ENCODE data around the gene SUGCT.

Gene SUGCT

GRCh38 chr7:40477094-40477493 is 342.3 kb downstream of the SUGCT start:
- Histone ChIP-seq H3K27ac (no peak overlapping the region), H3K4me3 (no peak overlapping the region), H3K9me3 (ENCODE audit: low read depth, low read length) (no peaks in the 10 kb centered on the region), H3K9ac (ENCODE audit: insufficient read length) (no peak overlapping the region), H3K36me3 (ENCODE audit: insufficient read depth, low read length) (no peaks in the 10 kb centered on the region)
- no peak for DNase-seq (ENCODE audit: low read depth, low spot score)
- TF ChIP-seq FOXP2 (optimal IDR thresholded peaks at IDR 0.05; ENCODE audit: control extremely low read depth, extremely low read length, insufficient read depth) (no peak), POLR2AphosphoS5 (IDR thresholded peaks at IDR 0.05; ENCODE audit: borderline replicate concordance, low read depth, low read length) (no peak), EZH2 (IDR thresholded peaks at IDR 0.05) (no peak)

- peak overlapping the region; percentile 28; the same call in 1 of the 2 replicates for H3K27ac ChIP-seq
- peak overlapping the region; percentile 46 for H3K9ac ChIP-seq (ENCODE audit: insufficient read length)
- H3K4me3 ChIP-seq: peak overlapping the region; percentile 37
- DNase-seq (ENCODE audit: low read depth, low spot score): peak; percentile 39
- H3K36me3 ChIP-seq (ENCODE audit: insufficient read depth, low read length): no peaks in the 10 kb centered on the region
- TF ChIP-seq FOXP2 (optimal IDR thresholded peaks at IDR 0.05; ENCODE audit: control extremely low read depth, extremely low read length, insufficient read depth): no peak
- no peak for TF ChIP-seq EZH2 (IDR thresholded peaks at IDR 0.05)
- no peak; the same call in 1 of the 2 replicates for TF ChIP-seq POLR2AphosphoS5 (IDR thresholded peaks at IDR 0.05; ENCODE audit: borderline replicate concordance, low read depth, low read length)
- no peaks in the 10 kb centered on the region for H3K9me3 ChIP-seq (ENCODE audit: low read depth, low read length)
These were observed 348.0 kb downstream of the SUGCT start for GRCh38 chr7:40482845-40483244.

GRCh38 chr7:40483630-40484029 is 348.8 kb downstream of the SUGCT start:
- DNase-seq (ENCODE audit: low read depth, low spot score): no peak
- TF ChIP-seq EZH2 (IDR thresholded peaks at IDR 0.05): no peak
- no peak for TF ChIP-seq FOXP2 (optimal IDR thresholded peaks at IDR 0.05; ENCODE audit: control extremely low read depth, extremely low read length, insufficient read depth)
- no peak for TF ChIP-seq POLR2AphosphoS5 (IDR thresholded peaks at IDR 0.05; ENCODE audit: borderline replicate concordance, low read depth, low read length)
- H3K36me3 ChIP-seq (ENCODE audit: insufficient read depth, low read length): no peaks in the 10 kb centered on the region
- no peak overlapping the region for H3K27ac ChIP-seq
- no peak overlapping the region for H3K9ac ChIP-seq (ENCODE audit: insufficient read length)
- no peaks in the 10 kb centered on the region for H3K9me3 ChIP-seq (ENCODE audit: low read depth, low read length)
- no peak overlapping the region for H3K4me3 ChIP-seq

- H3K36me3 ChIP-seq (ENCODE audit: insufficient read depth, low read length): no peaks in the 10 kb centered on the region
- H3K9me3 ChIP-seq (ENCODE audit: low read depth, low read length): no peaks in the 10 kb centered on the region
- TF ChIP-seq POLR2AphosphoS5 (IDR thresholded peaks at IDR 0.05; ENCODE audit: borderline replicate concordance, low read depth, low read length): no peak
- no peak for TF ChIP-seq FOXP2 (optimal IDR thresholded peaks at IDR 0.05; ENCODE audit: control extremely low read depth, extremely low read length, insufficient read depth)
- no peak for TF ChIP-seq EZH2 (IDR thresholded peaks at IDR 0.05)
- H3K4me3 ChIP-seq: no peak overlapping the region
- H3K9ac ChIP-seq (ENCODE audit: insufficient read length): no peak overlapping the region
- H3K27ac ChIP-seq: no peak overlapping the region
- no peak for DNase-seq (ENCODE audit: low read depth, low spot score)
These were observed 355.2 kb downstream of the SUGCT start for GRCh38 chr7:40489844-40490602.

GRCh38 chr7:40490603-40490924 is 355.8 kb downstream of the SUGCT start:
- no peak overlapping the region for H3K4me3 ChIP-seq
- TF ChIP-seq FOXP2 (optimal IDR thresholded peaks at IDR 0.05; ENCODE audit: control extremely low read depth, extremely low read length, insufficient read depth) (no peak), EZH2 (IDR thresholded peaks at IDR 0.05) (no peak), POLR2AphosphoS5 (IDR thresholded peaks at IDR 0.05; ENCODE audit: borderline replicate concordance, low read depth, low read length) (no peak)
- no peak overlapping the region for H3K27ac ChIP-seq
- no peaks in the 10 kb centered on the region for H3K9me3 ChIP-seq (ENCODE audit: low read depth, low read length)
- no peak for DNase-seq (ENCODE audit: low read depth, low spot score)
- no peaks in the 10 kb centered on the region for H3K36me3 ChIP-seq (ENCODE audit: insufficient read depth, low read length)
- no peak overlapping the region for H3K9ac ChIP-seq (ENCODE audit: insufficient read length)

GRCh38 chr7:40492946-40493345 is 358.1 kb downstream of the SUGCT start:
- H3K27ac ChIP-seq: no peak overlapping the region
- TF ChIP-seq EZH2 (IDR thresholded peaks at IDR 0.05) (no peak), FOXP2 (optimal IDR thresholded peaks at IDR 0.05; ENCODE audit: control extremely low read depth, extremely low read length, insufficient read depth) (no peak), POLR2AphosphoS5 (IDR thresholded peaks at IDR 0.05; ENCODE audit: borderline replicate concordance, low read depth, low read length) (no peak)
- H3K9ac ChIP-seq (ENCODE audit: insufficient read length): no peak overlapping the region
- H3K9me3 ChIP-seq (ENCODE audit: low read depth, low read length): no peaks in the 10 kb centered on the region
- H3K36me3 ChIP-seq (ENCODE audit: insufficient read depth, low read length): no peaks in the 10 kb centered on the region
- no peak for DNase-seq (ENCODE audit: low read depth, low spot score)
- no peak overlapping the region for H3K4me3 ChIP-seq

- Histone ChIP-seq H3K4me3 (no peak overlapping the region; the same call in 1 of the 2 replicates), H3K9me3 (ENCODE audit: low read depth, low read length) (no peaks in the 10 kb centered on the region), H3K9ac (ENCODE audit: insufficient read length) (peak overlapping the region; percentile 28), H3K36me3 (ENCODE audit: insufficient read depth, low read length) (no peaks in the 10 kb centered on the region), H3K27ac (no peak overlapping the region)
- TF ChIP-seq FOXP2 (optimal IDR thresholded peaks at IDR 0.05; ENCODE audit: control extremely low read depth, extremely low read length, insufficient read depth) (no peak), EZH2 (IDR thresholded peaks at IDR 0.05) (no peak), POLR2AphosphoS5 (IDR thresholded peaks at IDR 0.05; ENCODE audit: borderline replicate concordance, low read depth, low read length) (no peak)
- no peak for DNase-seq (ENCODE audit: low read depth, low spot score)
These were observed 358.8 kb downstream of the SUGCT start for GRCh38 chr7:40493609-40494051.

GRCh38 chr7:40498924-40499510 is 364.2 kb downstream of the SUGCT start:
- H3K36me3 ChIP-seq (ENCODE audit: insufficient read depth, low read length): no peaks in the 10 kb centered on the region
- no peak overlapping the region for H3K27ac ChIP-seq
- H3K9me3 ChIP-seq (ENCODE audit: low read depth, low read length): no peaks in the 10 kb centered on the region
- no peak for TF ChIP-seq FOXP2 (optimal IDR thresholded peaks at IDR 0.05; ENCODE audit: control extremely low read depth, extremely low read length, insufficient read depth)
- DNase-seq (ENCODE audit: low read depth, low spot score): no peak
- H3K4me3 ChIP-seq: no peak overlapping the region
- no peak overlapping the region for H3K9ac ChIP-seq (ENCODE audit: insufficient read length)

All from SK-N-MC (cell line).